Adrenal gland (tissue), 5 donors: ENCODE data around the gene SEC11A.

ENCODE experiments used
- POLR2A ChIP-seq, 2 donors: fragments of 450-650 bp; IDR thresholded peaks; one replicate each; pipeline ENCODE4 v1.6.1; 2017; ENCODE audit warnings: antibody characterized with exemption in 2 of 2, mild to moderate bottlenecking in 2 of 2, moderate library complexity in 1 of 2
- TF ChIP-seq, protein P1 (sequence below), 6 experiments: fragments of 450-650 bp in 4 of 6; fragments of 200-600 bp in 2 of 6; sonication (generic) in 1 of 6; IDR thresholded peaks; 1 replicate in 5 of 6; 2 replicates in 1 of 6; pipeline versions ENCODE4 v1.5.1 to v1.8.0; 2016 to 2021; ENCODE audit warnings: antibody characterized with exemption in 6 of 6, mild to moderate bottlenecking in 2 of 6, moderate library complexity in 1 of 6
- donor health status: DM: no; HTN: no; CAD: no.

DNA sequence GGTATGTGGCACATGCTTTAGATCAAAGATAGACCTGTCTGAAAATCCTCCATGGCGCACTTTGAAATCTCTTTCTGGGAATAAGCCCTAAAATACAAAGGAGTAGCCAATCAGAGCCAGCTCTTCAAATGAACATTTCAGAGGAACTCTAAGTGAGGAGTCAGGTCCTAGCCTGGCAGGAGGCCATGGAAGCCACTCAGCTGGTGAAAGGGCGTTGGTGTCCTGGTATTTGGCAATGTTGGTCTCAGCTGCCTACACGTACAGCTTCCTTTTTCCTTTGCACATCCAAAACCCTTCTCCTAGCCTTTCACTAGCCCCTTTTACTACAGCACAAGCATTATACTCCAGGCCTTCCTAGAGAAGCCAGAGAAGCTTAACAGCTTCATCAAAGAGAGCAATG, 67.4 kb downstream of the SEC11A start:
- TF ChIP-seq, protein P1, sequence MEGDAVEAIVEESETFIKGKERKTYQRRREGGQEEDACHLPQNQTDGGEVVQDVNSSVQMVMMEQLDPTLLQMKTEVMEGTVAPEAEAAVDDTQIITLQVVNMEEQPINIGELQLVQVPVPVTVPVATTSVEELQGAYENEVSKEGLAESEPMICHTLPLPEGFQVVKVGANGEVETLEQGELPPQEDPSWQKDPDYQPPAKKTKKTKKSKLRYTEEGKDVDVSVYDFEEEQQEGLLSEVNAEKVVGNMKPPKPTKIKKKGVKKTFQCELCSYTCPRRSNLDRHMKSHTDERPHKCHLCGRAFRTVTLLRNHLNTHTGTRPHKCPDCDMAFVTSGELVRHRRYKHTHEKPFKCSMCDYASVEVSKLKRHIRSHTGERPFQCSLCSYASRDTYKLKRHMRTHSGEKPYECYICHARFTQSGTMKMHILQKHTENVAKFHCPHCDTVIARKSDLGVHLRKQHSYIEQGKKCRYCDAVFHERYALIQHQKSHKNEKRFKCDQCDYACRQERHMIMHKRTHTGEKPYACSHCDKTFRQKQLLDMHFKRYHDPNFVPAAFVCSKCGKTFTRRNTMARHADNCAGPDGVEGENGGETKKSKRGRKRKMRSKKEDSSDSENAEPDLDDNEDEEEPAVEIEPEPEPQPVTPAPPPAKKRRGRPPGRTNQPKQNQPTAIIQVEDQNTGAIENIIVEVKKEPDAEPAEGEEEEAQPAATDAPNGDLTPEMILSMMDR (IDR thresholded peaks at IDR 0.05) = no peak
- no peak for TF ChIP-seq POLR2A (IDR thresholded peaks at IDR 0.05)
